GM23338 (cell line): Measurements from ENCODE around the gene STK24. TPM values are rescaled to one million over a fixed set of nuclear protein-coding genes. Genes with fewer than 3 reads are reported as not detected.

Experiments used
- ETS1 ChIP-seq: IDR thresholded peaks from 2 replicates; pipeline ENCODE4 v1.6.1; 2016; ENCODE audit warnings: antibody characterized with exemption
- ZNF462 ChIP-seq: fragments of 250-450 bp; sonication (Bioruptor Pico); IDR thresholded peaks from 2 replicates; pipeline ENCODE4 v1.5.0; 2020; ENCODE audit warnings: mild to moderate bottlenecking, moderate library complexity
- polyA plus RNA-seq: library from polyadenylated mRNA; unstranded; fragments of >200 nt; fragmentation: Nextera tagmentation; extraction: Ambion mirVana; gene quantifications from 2 replicates; pipeline ENCODE4 v1.2.1, GENCODE V29; 2016
- total RNA-seq: library from RNA; depleted of rRNA; stranded (reverse); fragments of >200 nt; shearing (Covaris generic); gene quantifications from 2 replicates; pipeline ENCODE4 v1.2.3, GENCODE V29; 2014
- TF ChIP-seq, protein P1 (sequence below): IDR thresholded peaks from one replicate; pipeline ENCODE4 v1.6.1; 2018; ENCODE audit warnings: antibody characterized with exemption; ENCODE audit not compliant: unreplicated experiment

Gene STK24
- total and polyA plus RNA-seq, 2 experiments from 2014 or later, result 56.5 to 144 TPM

GRCh38 chr13:98492335-98493041 lies 84.4 kb downstream of the STK24 start (continued):
- no peak for TF ChIP-seq ZNF462 (CRISPR knock-in tag)
- TF ChIP-seq, protein P1, sequence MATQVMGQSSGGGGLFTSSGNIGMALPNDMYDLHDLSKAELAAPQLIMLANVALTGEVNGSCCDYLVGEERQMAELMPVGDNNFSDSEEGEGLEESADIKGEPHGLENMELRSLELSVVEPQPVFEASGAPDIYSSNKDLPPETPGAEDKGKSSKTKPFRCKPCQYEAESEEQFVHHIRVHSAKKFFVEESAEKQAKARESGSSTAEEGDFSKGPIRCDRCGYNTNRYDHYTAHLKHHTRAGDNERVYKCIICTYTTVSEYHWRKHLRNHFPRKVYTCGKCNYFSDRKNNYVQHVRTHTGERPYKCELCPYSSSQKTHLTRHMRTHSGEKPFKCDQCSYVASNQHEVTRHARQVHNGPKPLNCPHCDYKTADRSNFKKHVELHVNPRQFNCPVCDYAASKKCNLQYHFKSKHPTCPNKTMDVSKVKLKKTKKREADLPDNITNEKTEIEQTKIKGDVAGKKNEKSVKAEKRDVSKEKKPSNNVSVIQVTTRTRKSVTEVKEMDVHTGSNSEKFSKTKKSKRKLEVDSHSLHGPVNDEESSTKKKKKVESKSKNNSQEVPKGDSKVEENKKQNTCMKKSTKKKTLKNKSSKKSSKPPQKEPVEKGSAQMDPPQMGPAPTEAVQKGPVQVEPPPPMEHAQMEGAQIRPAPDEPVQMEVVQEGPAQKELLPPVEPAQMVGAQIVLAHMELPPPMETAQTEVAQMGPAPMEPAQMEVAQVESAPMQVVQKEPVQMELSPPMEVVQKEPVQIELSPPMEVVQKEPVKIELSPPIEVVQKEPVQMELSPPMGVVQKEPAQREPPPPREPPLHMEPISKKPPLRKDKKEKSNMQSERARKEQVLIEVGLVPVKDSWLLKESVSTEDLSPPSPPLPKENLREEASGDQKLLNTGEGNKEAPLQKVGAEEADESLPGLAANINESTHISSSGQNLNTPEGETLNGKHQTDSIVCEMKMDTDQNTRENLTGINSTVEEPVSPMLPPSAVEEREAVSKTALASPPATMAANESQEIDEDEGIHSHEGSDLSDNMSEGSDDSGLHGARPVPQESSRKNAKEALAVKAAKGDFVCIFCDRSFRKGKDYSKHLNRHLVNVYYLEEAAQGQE, result no peak
- TF ChIP-seq ETS1, result no peak
